Measurements from ENCODE around the gene NR5A1.

The NR5A1 gene

GRCh38 chr9:124479947-124480620 is 27.1 kb downstream of the NR5A1 start:
- H3K4me3 ChIP-seq (ENCODE audit: low read depth, low read length), result no peak overlapping the region
- TF ChIP-seq ZSCAN23 (tag by site-specific recombination; IDR thresholded peaks at IDR 0.05) (no peak), ZFP3 (tag by site-specific recombination; IDR thresholded peaks at IDR 0.05; ENCODE audit: low read depth) (peak; percentile 95)
- H3K9me3 ChIP-seq (ENCODE audit: control insufficient read depth, insufficient read depth, low read depth, low read length), result no peaks in the 10 kb centered on the region
- H3K4me1 ChIP-seq (ENCODE audit: control insufficient read depth, insufficient read depth, low read length), result no peaks in the 10 kb centered on the region
- H3K36me3 ChIP-seq (ENCODE audit: control insufficient read depth in 2 of 2, insufficient read depth in 1 of 2, low read length in 2 of 2), result no peaks in the 10 kb centered on the region
- H3K27ac ChIP-seq (ENCODE audit: extremely low read depth, low read depth, low read length), result no peak overlapping the region
- ChIA-PET POLR2A (no interaction called here), CTCF (interaction anchor here (0.7 to 5.2 kb wide), 7 partner anchors 9 to 60 kb away, joined by 3 to 27 read pairs (median 3); no protein-coding TSS in a partner anchor)

- TF ChIP-seq FEZF1 (tag by site-specific recombination; IDR thresholded peaks at IDR 0.05), result no peak
- no peak for TF ChIP-seq PRDM6 (tag by site-specific recombination; IDR thresholded peaks at IDR 0.05)
- no peak for TF ChIP-seq ZBTB7A (tag by site-specific recombination; IDR thresholded peaks at IDR 0.05; ENCODE audit: low read depth)
- no peak for TF ChIP-seq ZBTB48 (tag by site-specific recombination; IDR thresholded peaks at IDR 0.05)
- no peak for TF ChIP-seq ZNF280D (tag by site-specific recombination; IDR thresholded peaks at IDR 0.05)
- TF ChIP-seq GFI1B (tag by site-specific recombination; IDR thresholded peaks at IDR 0.05), result no peak
- no peak overlapping the region for H3K27ac ChIP-seq (ENCODE audit: extremely low read depth, low read depth, low read length)
- no peaks in the 10 kb centered on the region for H3K4me1 ChIP-seq (ENCODE audit: control insufficient read depth, insufficient read depth, low read length)
- H3K4me3 ChIP-seq (ENCODE audit: low read depth, low read length), result no peak overlapping the region
- ChIA-PET CTCF (interaction anchor here (0.5 to 5.2 kb wide), 4 partner anchors 12 to 296 kb away, joined by 3 to 27 read pairs (median 4); no protein-coding TSS in a partner anchor), POLR2A (no interaction called here)
- H3K9me3 ChIP-seq (ENCODE audit: control insufficient read depth, insufficient read depth, low read depth, low read length), result no peaks in the 10 kb centered on the region
- no peaks in the 10 kb centered on the region for H3K36me3 ChIP-seq (ENCODE audit: control insufficient read depth in 2 of 2, insufficient read depth in 1 of 2, low read length in 2 of 2)
These were observed 27.8 kb downstream of the NR5A1 start for GRCh38 chr9:124479371-124479770.

GRCh38 chr9:124478354-124478753 is 28.8 kb downstream of the NR5A1 start:
- H3K4me3 ChIP-seq (ENCODE audit: low read depth, low read length), result no peak overlapping the region
- no peaks in the 10 kb centered on the region for H3K36me3 ChIP-seq (ENCODE audit: control insufficient read depth in 2 of 2, insufficient read depth in 1 of 2, low read length in 2 of 2)
- ChIA-PET POLR2A (no interaction called here), CTCF (interaction anchor here (0.6 to 5.2 kb wide), 3 partner anchors 58 to 929 kb away, joined by 3 to 27 read pairs (median 3); no protein-coding TSS in a partner anchor)
- H3K4me1 ChIP-seq (ENCODE audit: control insufficient read depth, insufficient read depth, low read length), result no peaks in the 10 kb centered on the region
- no peaks in the 10 kb centered on the region for H3K9me3 ChIP-seq (ENCODE audit: control insufficient read depth, insufficient read depth, low read depth, low read length)
- H3K27ac ChIP-seq (ENCODE audit: extremely low read depth, low read depth, low read length), result no peak overlapping the region
- TF ChIP-seq ZNF449 (tag by site-specific recombination; IDR thresholded peaks at IDR 0.05) (peak; percentile 80), ZNF398 (tag by site-specific recombination; IDR thresholded peaks at IDR 0.05) (no peak), INSM2 (tag by site-specific recombination; IDR thresholded peaks at IDR 0.05) (no peak), ZBTB17 (tag by site-specific recombination; IDR thresholded peaks at IDR 0.05) (peak; percentile 66), ZNF792 (tag by site-specific recombination; IDR thresholded peaks at IDR 0.05) (0 out of 2 replicates have a peak, but pooled peaks have one; percentile 49), ZNF311 (tag by site-specific recombination; IDR thresholded peaks at IDR 0.05; ENCODE audit: borderline replicate concordance) (no peak), ZNF585B (tag by site-specific recombination; IDR thresholded peaks at IDR 0.05) (no peak)
